ENCODE measurements around the gene RPL36AL. TPM values are rescaled to one million over a fixed set of nuclear protein-coding genes. Genes with fewer than 3 reads are reported as not detected.
A peak's percentile ranks its signal among the peaks of the same experiment; 100 is the strongest.
"Not testable (repeated sequence)": the region's sequence is repeated elsewhere in the genome, so short reads cannot be mapped to it uniquely, and the experiment has no call there.

Gene RPL36AL
- polyA plus RNA-seq (2013, experiment 1 of 2) = 213 TPM
- 217 TPM for polyA plus RNA-seq (2013, experiment 2 of 2)

GRCh38 chr14:49620182-49621113 is at the start of gene RPL36AL, which contains the start of gene MGAT2:
RPL36AL (minus strand) TSS chr14:49620626; CDS start chr14:49619104, 1,522 bp downstream.
MGAT2 (plus strand) TSS chr14:49620799; CDS start chr14:49621269, 470 bp downstream.
- H3K4me1 ChIP-seq (ENCODE audit: control insufficient read depth, insufficient read depth, low read length, poor library complexity, severe bottlenecking) = peaks cover 6% of the 10 kb centered on the region
- H3K4me3 ChIP-seq (ENCODE audit: extremely low read depth, insufficient read depth, low read length, poor library complexity, severe bottlenecking) = peak within 1 kb of the TSS; percentile 91
- peak within 1 kb of the TSS; percentile 97 for H3K27ac ChIP-seq (ENCODE audit: low read depth, low read length, severe bottlenecking)
- H3K36me3 ChIP-seq (ENCODE audit: control insufficient read depth, insufficient read depth, low read length) = peaks cover 40% of the 10 kb centered on the region
- no peaks in the 10 kb centered on the region for H3K9me3 ChIP-seq (ENCODE audit: control insufficient read depth, low read length)
- 0 to 1% methylated on average over 56 to 67 of the region's 85 CpGs for WGBS, 2 experiments (ENCODE audit: insufficient coverage in 2 of 2)

- H3K4me3 ChIP-seq (ENCODE audit: extremely low read depth, insufficient read depth, low read length, poor library complexity, severe bottlenecking) = no peak overlapping the region
- no peaks in the 10 kb centered on the region for H3K4me1 ChIP-seq (ENCODE audit: control insufficient read depth, insufficient read depth, low read length, poor library complexity, severe bottlenecking)
- peaks cover 15% of the 10 kb centered on the region for H3K36me3 ChIP-seq (ENCODE audit: control insufficient read depth, insufficient read depth, low read length)
- H3K27ac ChIP-seq (ENCODE audit: low read depth, low read length, severe bottlenecking) = no peak overlapping the region
- no peaks in the 10 kb centered on the region for H3K9me3 ChIP-seq (ENCODE audit: control insufficient read depth, low read length)
- 80% methylated on average over 1 of the region's 2 CpGs; no CpG with 5 or more reads in 1 of the 2 experiments for WGBS, 2 experiments (ENCODE audit: insufficient coverage in 2 of 2)
These were observed 39.4 kb upstream of the RPL36AL start for GRCh38 chr14:49659526-49660455.

DNA sequence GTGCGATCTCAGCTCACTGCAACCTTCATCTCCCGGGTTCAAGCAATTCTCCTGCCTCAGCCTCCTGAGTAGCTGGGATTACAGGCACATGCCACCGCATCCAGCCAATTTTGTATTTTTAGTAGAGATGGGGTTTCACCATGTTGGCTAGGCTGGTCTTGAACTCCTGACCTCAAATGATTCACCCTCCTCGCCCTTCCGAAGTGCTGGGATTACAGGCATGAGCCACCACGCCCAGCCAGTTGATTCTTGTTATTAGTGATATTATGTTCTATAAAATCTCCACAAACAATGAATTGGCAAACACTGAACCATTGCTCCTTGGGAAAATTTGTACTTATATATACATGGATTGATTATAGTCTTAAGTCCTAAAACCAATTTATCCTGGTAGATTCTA is 37.1 kb upstream of the RPL36AL start:
- 87 to 94% methylated on average over 2 to 3 of the region's 6 CpGs for WGBS, 2 experiments (ENCODE audit: insufficient coverage in 2 of 2)
- not testable (repeated sequence) for H3K4me1 ChIP-seq (ENCODE audit: control insufficient read depth, insufficient read depth, low read length, poor library complexity, severe bottlenecking); H3K9me3 ChIP-seq (ENCODE audit: control insufficient read depth, low read length); H3K4me3 ChIP-seq (ENCODE audit: extremely low read depth, insufficient read depth, low read length, poor library complexity, severe bottlenecking); H3K27ac ChIP-seq (ENCODE audit: low read depth, low read length, severe bottlenecking)
- peaks cover 19% of the 10 kb centered on the region for H3K36me3 ChIP-seq (ENCODE audit: control insufficient read depth, insufficient read depth, low read length)

- WGBS, 2 experiments (ENCODE audit: insufficient coverage in 2 of 2) = no CpG with 5 or more reads among the region's 3 CpGs
- H3K9me3 ChIP-seq (ENCODE audit: control insufficient read depth, low read length) = no peaks in the 10 kb centered on the region
These were observed 34.1 kb upstream of the RPL36AL start for GRCh38 chr14:49654511-49654910.

GRCh38 chr14:49653508-49653907 is 33.1 kb upstream of the RPL36AL start:
- no peaks in the 10 kb centered on the region for H3K4me1 ChIP-seq (ENCODE audit: control insufficient read depth, insufficient read depth, low read length, poor library complexity, severe bottlenecking)
- H3K9me3 ChIP-seq (ENCODE audit: control insufficient read depth, low read length) = no peaks in the 10 kb centered on the region
- H3K4me3 ChIP-seq (ENCODE audit: extremely low read depth, insufficient read depth, low read length, poor library complexity, severe bottlenecking) = no peak overlapping the region
- WGBS, 2 experiments (ENCODE audit: insufficient coverage in 2 of 2) = no CpG with 5 or more reads among the region's 6 CpGs
- peaks cover 23% of the 10 kb centered on the region for H3K36me3 ChIP-seq (ENCODE audit: control insufficient read depth, insufficient read depth, low read length)
- H3K27ac ChIP-seq (ENCODE audit: low read depth, low read length, severe bottlenecking) = no peak overlapping the region

More at GRCh38 chr14:49654511-49654910, 34.1 kb upstream of the RPL36AL start:
- no peak overlapping the region for H3K27ac ChIP-seq (ENCODE audit: low read depth, low read length, severe bottlenecking)
- peaks cover 23% of the 10 kb centered on the region for H3K36me3 ChIP-seq (ENCODE audit: control insufficient read depth, insufficient read depth, low read length)
- no peaks in the 10 kb centered on the region for H3K4me1 ChIP-seq (ENCODE audit: control insufficient read depth, insufficient read depth, low read length, poor library complexity, severe bottlenecking)
- H3K4me3 ChIP-seq (ENCODE audit: extremely low read depth, insufficient read depth, low read length, poor library complexity, severe bottlenecking) = no peak overlapping the region

DNA sequence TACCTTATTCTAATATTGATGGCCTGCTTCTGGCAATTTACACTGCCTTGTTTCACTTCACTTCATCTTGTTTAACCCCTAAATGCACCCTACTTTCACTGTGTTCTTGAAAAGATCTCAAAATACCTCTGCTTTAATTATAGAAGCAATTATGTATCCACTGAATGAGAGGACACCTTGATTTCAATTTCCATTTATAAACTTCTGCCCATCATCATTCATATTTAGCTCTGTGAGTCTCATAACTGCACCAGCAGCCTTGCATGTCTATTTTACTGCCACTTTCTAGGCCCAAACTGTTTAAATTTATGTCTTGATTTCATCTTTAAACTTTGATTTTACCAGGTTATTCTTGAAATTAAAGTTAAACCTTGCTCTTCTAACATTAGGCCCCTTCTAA is 21.7 kb upstream of the RPL36AL start:
- H3K4me3 ChIP-seq (ENCODE audit: extremely low read depth, insufficient read depth, low read length, poor library complexity, severe bottlenecking) = no peak overlapping the region
- no peaks in the 10 kb centered on the region for H3K9me3 ChIP-seq (ENCODE audit: control insufficient read depth, low read length)
- peaks cover 57% of the 10 kb centered on the region for H3K36me3 ChIP-seq (ENCODE audit: control insufficient read depth, insufficient read depth, low read length)
- H3K4me1 ChIP-seq (ENCODE audit: control insufficient read depth, insufficient read depth, low read length, poor library complexity, severe bottlenecking) = no peaks in the 10 kb centered on the region
- no peak overlapping the region for H3K27ac ChIP-seq (ENCODE audit: low read depth, low read length, severe bottlenecking)

- 89 to 93% methylated on average over 8 of the region's 8 CpGs for WGBS, 2 experiments (ENCODE audit: insufficient coverage in 2 of 2)
- H3K27ac ChIP-seq (ENCODE audit: low read depth, low read length, severe bottlenecking) = no peak overlapping the region
- peaks cover 56% of the 10 kb centered on the region for H3K36me3 ChIP-seq (ENCODE audit: control insufficient read depth, insufficient read depth, low read length)
- no peaks in the 10 kb centered on the region for H3K9me3 ChIP-seq (ENCODE audit: control insufficient read depth, low read length)
- H3K4me3 ChIP-seq (ENCODE audit: extremely low read depth, insufficient read depth, low read length, poor library complexity, severe bottlenecking) = no peak overlapping the region
- H3K4me1 ChIP-seq (ENCODE audit: control insufficient read depth, insufficient read depth, low read length, poor library complexity, severe bottlenecking) = no peaks in the 10 kb centered on the region
These were observed 21.3 kb upstream of the RPL36AL start for GRCh38 chr14:49641697-49642129.

GRCh38 chr14:49640540-49641417 is 20.4 kb upstream of the RPL36AL start:
- no peaks in the 10 kb centered on the region for H3K9me3 ChIP-seq (ENCODE audit: control insufficient read depth, low read length)
- WGBS, 2 experiments (ENCODE audit: insufficient coverage in 2 of 2) = 83 to 100% methylated on average over 1 to 2 of the region's 7 CpGs
- no peak overlapping the region for H3K4me3 ChIP-seq (ENCODE audit: extremely low read depth, insufficient read depth, low read length, poor library complexity, severe bottlenecking)
- no peak overlapping the region for H3K27ac ChIP-seq (ENCODE audit: low read depth, low read length, severe bottlenecking)
- H3K4me1 ChIP-seq (ENCODE audit: control insufficient read depth, insufficient read depth, low read length, poor library complexity, severe bottlenecking) = peaks cover 6% of the 10 kb centered on the region
- H3K36me3 ChIP-seq (ENCODE audit: control insufficient read depth, insufficient read depth, low read length) = peaks cover 56% of the 10 kb centered on the region

DNA sequence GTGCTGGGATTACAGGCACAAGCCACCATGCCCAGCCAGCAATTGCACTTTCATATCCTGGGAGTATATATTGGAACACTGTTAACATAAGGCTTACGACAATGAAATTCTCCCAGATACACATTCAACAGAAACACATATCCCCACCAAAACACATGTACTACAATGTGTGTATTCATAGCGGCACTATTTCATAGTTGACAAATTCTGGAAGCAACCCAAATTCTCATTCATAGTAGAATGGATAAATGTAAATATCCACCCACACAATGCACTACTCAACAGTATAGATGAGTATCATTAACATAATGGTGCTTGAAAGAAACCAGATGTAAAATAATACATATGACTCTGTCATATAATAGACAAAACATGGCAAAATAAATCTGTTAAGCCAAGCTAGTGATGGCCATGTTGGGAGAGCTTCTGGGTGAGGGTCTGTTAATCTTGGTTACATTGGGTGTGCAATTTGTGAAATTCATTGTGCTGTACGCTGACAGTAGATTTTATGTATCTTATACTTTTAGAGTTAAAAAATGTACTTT is 17.2 kb upstream of the RPL36AL start:
- H3K27ac ChIP-seq (ENCODE audit: low read depth, low read length, severe bottlenecking) = no peak overlapping the region
- H3K4me3 ChIP-seq (ENCODE audit: extremely low read depth, insufficient read depth, low read length, poor library complexity, severe bottlenecking) = no peak overlapping the region
- H3K4me1 ChIP-seq (ENCODE audit: control insufficient read depth, insufficient read depth, low read length, poor library complexity, severe bottlenecking) = peaks cover 6% of the 10 kb centered on the region
- no CpG with 5 or more reads among the region's 3 CpGs for WGBS, 2 experiments (ENCODE audit: insufficient coverage in 2 of 2)
- no peaks in the 10 kb centered on the region for H3K9me3 ChIP-seq (ENCODE audit: control insufficient read depth, low read length)
- peaks cover 38% of the 10 kb centered on the region for H3K36me3 ChIP-seq (ENCODE audit: control insufficient read depth, insufficient read depth, low read length)
